NCI-H345 (cell line): ENCODE data around the gene KCNMA1.
A peak's percentile ranks its signal among the peaks of the same experiment; 100 is the strongest.
"Not testable (repeated sequence)": the region's sequence is repeated elsewhere in the genome, so short reads cannot be mapped to it uniquely, and the experiment has no call there.

Experiments used
- DNase-seq: peaks from one replicate; lab custom pipeline; 2025; lab: John Stamatoyannopoulos, UW

Gene KCNMA1

GRCh38 chr10:77664008-77664407 lies 26.4 kb upstream of the KCNMA1 start:
- DNase-seq, result no peak

- DNase-seq, result no peak
Observed at GRCh38 chr10:77661674-77662073, 24.1 kb upstream of the KCNMA1 start.

GRCh38 chr10:77661100-77661499 lies 23.5 kb upstream of the KCNMA1 start:
- DNase-seq, result no peak

GRCh38 chr10:77659046-77659670 lies 21.6 kb upstream of the KCNMA1 start:
- DNase-seq, result not testable (repeated sequence)

GRCh38 chr10:77653210-77653609 lies 15.6 kb upstream of the KCNMA1 start:
- DNase-seq, result no peak

- DNase-seq, result no peak
Observed at GRCh38 chr10:77649333-77650331, 12.0 kb upstream of the KCNMA1 start.

- no peak for DNase-seq
Observed at GRCh38 chr10:77648472-77648871, 10.9 kb upstream of the KCNMA1 start.

GRCh38 chr10:77647543-77648293 lies 10.1 kb upstream of the KCNMA1 start:
- no peak for DNase-seq

- no peak for DNase-seq
Observed at GRCh38 chr10:77644557-77645243, 7.1 kb upstream of the KCNMA1 start.

- DNase-seq, result no peak
Observed at GRCh38 chr10:77643795-77644468, 6.3 kb upstream of the KCNMA1 start.

GRCh38 chr10:77641788-77642397 lies 4.3 kb upstream of the KCNMA1 start:
- peak; percentile 86 for DNase-seq

- no peak for DNase-seq
Observed at GRCh38 chr10:77641344-77641743, 3.7 kb upstream of the KCNMA1 start.

GRCh38 chr10:77640167-77640566 lies 2.6 kb upstream of the KCNMA1 start:
- DNase-seq, result no peak

GRCh38 chr10:77639756-77640155 lies 2.1 kb upstream of the KCNMA1 start:
- no peak for DNase-seq

- DNase-seq, result peak; percentile 20
Observed at GRCh38 chr10:77638321-77639101, 903 bp upstream of the KCNMA1 start.

- no peak for DNase-seq
Observed at GRCh38 chr10:77636967-77637531, 559 bp downstream of the KCNMA1 start.

GRCh38 chr10:77636282-77636966 lies 1.2 kb downstream of the KCNMA1 start:
- peak; percentile 29 for DNase-seq

- DNase-seq, result peak; percentile 20
Observed at GRCh38 chr10:77635402-77636227, 2.0 kb downstream of the KCNMA1 start.
